ENCODE data around the gene NISCH.

The NISCH gene

GRCh38 chr3:52455283-52456168, at the start of gene NISCH:
TSS of gene NISCH (plus strand) at chr3:52455604. CDS start at chr3:52455642, 38 bp downstream.
- DNase-seq (ENCODE audit: low spot score) = peak; percentile 96

- DNase-seq (ENCODE audit: low spot score) = no peak
These were observed 49.2 kb upstream of the NISCH start for GRCh38 chr3:52406231-52406661.

GRCh38 chr3:52406791-52407510, 48.5 kb upstream of the NISCH start:
- no peak for DNase-seq (ENCODE audit: low spot score)

GRCh38 chr3:52407779-52408178, 47.6 kb upstream of the NISCH start:
- no peak for DNase-seq (ENCODE audit: low spot score)

GRCh38 chr3:52408466-52408865, 46.9 kb upstream of the NISCH start:
- DNase-seq (ENCODE audit: low spot score) = no peak

GRCh38 chr3:52415800-52416199, 39.6 kb upstream of the NISCH start:
- no peak for DNase-seq (ENCODE audit: low spot score)

GRCh38 chr3:52420388-52420787, 35.0 kb upstream of the NISCH start:
- no peak for DNase-seq (ENCODE audit: low spot score)

- no peak for DNase-seq (ENCODE audit: low spot score)
These were observed 32.7 kb upstream of the NISCH start for GRCh38 chr3:52422669-52423068.

GRCh38 chr3:52423173-52423572, 32.2 kb upstream of the NISCH start:
- no peak for DNase-seq (ENCODE audit: low spot score)

GRCh38 chr3:52428151-52429005, 27.0 kb upstream of the NISCH start:
- peak; percentile 43 for DNase-seq (ENCODE audit: low spot score)

- no peak for DNase-seq (ENCODE audit: low spot score)
These were observed 26.4 kb upstream of the NISCH start for GRCh38 chr3:52429031-52429430.

- no peak for DNase-seq (ENCODE audit: low spot score)
These were observed 25.5 kb upstream of the NISCH start for GRCh38 chr3:52429779-52430415.

- DNase-seq (ENCODE audit: low spot score) = no peak
These were observed 25.0 kb upstream of the NISCH start for GRCh38 chr3:52430416-52430810.

GRCh38 chr3:52431459-52432223, 23.8 kb upstream of the NISCH start:
- DNase-seq (ENCODE audit: low spot score) = no peak

- no peak for DNase-seq (ENCODE audit: low spot score)
These were observed 23.2 kb upstream of the NISCH start for GRCh38 chr3:52432225-52432624.

- DNase-seq (ENCODE audit: low spot score) = no peak
These were observed 22.7 kb upstream of the NISCH start for GRCh38 chr3:52432691-52433141.

GRCh38 chr3:52433328-52433995, 21.9 kb upstream of the NISCH start:
- no peak for DNase-seq (ENCODE audit: low spot score)

GRCh38 chr3:52433996-52434479, 21.4 kb upstream of the NISCH start:
- DNase-seq (ENCODE audit: low spot score) = no peak

- DNase-seq (ENCODE audit: low spot score) = no peak
These were observed 20.8 kb upstream of the NISCH start for GRCh38 chr3:52434491-52435115.
